NOMO-1 (cell line): ENCODE measurements around the gene URB1.
"Not testable (repeated sequence)": the region's sequence is repeated elsewhere in the genome, so short reads cannot be mapped to it uniquely, and the experiment has no call there.

Experiments used
- DNase-seq, 2 experiments: peaks; one replicate each; lab custom pipeline; 2025; ENCODE audit not compliant: unreplicated experiment in 2 of 2; lab: John Stamatoyannopoulos, UW

The URB1 gene

DNA sequence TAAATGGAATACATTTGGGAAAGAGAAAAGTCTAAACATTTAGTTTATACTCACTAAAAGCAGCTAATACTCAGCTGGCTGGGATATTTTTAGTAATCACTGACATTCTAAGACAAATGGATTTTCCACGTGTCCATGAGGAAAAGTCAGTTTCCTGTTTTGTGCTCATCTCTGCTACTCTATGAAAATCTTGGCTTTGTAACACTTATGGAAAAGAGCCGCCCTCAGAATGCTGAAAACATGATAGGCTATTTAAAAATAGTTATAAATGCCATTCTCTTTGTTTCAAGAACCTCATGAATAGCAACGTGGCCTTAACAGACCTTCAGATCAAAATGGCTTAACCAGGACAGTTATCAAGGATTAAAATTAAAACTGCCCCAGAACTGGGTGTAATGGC is 64.2 kb downstream of the URB1 start:
- no peak for DNase-seq

DNA sequence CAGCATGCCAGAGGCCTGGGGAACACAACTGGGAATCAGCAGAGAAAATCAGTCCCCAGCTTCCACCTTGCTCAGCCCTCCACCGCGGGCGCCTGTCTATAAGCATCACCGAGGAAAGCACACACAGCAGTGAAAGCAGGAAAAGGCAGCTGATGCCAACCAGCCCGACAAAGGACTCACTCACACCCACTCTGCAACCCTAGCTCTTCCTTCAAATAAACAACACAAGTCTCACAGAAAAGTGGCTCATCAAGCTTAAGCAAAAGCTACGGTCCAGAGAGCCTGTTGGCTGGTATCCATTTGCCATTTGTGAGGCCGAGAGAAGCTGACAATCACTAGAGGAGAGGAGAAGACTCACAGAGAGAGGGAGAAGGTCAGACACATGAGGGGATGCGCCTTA is 67.1 kb downstream of the URB1 start:
- no peak for DNase-seq

DNA sequence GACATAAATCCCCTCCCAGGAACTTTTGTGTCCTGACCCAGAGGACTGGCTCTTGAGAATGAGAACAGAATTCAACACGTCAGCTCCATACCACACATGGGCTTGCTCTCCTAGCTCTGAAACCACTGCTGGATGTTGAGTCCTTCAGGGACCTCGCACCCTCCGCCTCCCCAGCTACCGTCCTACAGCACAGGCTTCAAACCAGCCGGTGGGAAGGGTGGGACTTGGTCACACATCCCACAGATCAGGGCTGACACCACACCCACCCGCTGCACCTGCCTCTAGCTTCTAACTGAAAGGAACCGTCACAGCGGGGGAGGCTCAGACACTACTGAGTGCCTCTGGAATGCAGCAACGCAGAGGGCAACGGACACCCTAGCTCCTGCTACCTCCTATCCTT is 70.1 kb downstream of the URB1 start:
- no peak for DNase-seq

DNA sequence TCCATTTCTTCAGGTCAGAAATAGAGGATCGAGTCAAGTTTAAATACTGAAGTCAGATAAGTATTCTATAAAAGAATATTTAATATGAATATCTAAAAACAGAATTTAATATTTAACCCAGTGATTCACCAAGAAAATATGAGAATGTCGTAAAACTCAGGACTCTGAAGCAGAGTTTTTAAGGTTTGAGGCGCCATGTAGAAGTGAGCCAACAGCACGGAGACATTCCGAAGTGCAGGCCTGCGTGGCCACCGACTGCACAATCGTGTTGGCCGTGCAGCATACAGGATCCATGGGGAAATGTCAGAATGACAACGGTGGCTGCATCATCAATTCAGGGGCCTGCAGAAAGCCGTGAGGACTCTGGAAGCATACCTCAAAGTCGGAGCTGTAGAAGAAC is 70.7 kb downstream of the URB1 start:
- DNase-seq: no peak

DNA sequence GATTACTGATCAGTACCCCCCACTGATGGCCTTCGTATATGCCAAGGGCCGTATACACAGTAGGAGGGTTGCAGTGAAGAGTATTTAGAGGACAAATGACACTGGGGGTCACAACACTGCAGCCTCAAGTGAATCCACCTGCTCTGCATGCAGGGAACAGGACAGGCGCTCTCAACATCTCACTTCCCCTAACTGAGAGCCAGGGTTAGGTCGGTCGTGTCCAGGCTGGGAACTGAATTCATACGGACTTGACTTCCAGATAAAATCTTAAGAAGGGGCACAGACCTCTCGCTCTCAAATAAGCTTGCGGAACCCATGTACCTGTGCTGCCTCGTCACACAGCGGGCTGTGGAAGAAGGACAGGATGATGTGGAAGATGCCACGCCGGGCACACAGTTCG is 71.3 kb downstream of the URB1 start:
- no peak for DNase-seq

DNA sequence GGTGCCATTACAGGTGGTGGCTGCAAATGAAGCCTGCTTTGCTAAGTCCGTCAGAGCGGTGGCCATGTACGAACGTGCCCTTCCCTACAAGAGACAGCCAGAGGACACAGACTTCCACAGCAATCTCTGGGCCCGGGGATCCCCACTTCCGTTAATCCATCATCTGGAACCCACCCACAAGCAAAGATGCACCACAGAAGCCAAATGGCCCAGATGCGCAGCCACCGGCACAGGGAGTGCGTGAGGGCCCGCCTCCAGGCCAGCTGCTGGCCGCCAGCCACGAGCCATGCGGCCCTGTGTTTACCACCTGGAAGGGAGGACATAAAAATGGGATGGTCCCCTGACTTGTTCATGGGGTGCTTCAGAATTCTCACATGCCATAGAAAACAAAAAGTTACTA is 72.1 kb downstream of the URB1 start:
- DNase-seq: no peak

DNA sequence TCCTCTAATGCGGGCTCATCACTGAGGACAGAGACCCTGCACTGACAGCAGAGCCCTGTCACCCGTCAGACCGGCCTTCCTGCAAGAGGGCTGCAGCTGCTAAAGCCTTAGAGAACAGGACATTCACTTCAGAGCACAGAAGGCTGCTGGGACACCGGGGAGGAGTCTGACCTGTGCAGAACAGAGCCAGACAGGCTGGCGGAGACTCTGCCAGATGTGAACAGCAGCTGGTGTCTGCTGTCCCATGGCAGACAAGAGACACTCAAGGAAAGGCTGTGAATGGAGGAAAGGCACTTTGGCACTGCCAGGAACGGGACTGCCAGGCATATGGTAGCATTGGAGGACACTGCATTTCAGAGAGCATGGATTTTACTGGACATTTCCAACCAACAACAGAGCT is 72.8 kb downstream of the URB1 start:
- no peak for DNase-seq

DNA sequence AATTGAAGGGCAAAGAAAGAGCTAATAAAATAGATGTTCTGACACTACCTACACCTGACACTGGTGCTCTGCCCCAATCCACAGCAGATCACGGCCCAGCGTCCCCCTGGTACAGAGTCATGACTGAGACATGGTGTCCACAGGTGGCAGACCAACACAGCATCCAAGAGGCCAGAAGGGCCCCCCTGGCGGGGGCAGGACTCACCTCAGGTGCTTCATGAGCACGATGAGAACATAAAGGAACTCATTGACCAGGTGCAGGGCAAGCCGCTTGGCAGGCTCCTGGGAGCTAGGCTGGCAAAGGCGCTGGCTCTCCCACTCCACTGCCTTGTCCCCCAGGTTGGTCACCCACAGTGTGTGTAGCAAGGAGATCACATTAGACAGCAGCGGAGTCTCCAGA is 73.8 kb downstream of the URB1 start:
- no peak for DNase-seq

DNA sequence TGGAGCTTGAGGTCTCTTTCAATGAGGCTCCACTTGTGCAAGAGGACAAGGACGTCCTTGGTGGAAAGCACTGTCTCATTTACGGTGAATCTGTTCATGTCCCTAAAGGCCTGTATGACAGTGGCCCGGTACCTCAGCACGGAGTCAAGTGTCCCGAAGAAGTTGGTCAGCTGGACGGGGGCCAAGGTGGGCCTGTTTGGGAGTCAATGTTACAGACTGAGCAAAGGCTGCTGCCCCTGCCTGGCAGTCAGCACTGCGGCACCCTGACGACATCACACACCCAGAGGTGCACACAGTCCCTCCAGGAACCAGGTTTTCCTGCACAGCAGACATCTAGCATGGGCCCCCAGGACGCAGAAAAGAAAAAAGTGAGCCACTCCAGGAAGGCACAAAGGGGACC is 75.1 kb downstream of the URB1 start:
- no peak for DNase-seq

DNA sequence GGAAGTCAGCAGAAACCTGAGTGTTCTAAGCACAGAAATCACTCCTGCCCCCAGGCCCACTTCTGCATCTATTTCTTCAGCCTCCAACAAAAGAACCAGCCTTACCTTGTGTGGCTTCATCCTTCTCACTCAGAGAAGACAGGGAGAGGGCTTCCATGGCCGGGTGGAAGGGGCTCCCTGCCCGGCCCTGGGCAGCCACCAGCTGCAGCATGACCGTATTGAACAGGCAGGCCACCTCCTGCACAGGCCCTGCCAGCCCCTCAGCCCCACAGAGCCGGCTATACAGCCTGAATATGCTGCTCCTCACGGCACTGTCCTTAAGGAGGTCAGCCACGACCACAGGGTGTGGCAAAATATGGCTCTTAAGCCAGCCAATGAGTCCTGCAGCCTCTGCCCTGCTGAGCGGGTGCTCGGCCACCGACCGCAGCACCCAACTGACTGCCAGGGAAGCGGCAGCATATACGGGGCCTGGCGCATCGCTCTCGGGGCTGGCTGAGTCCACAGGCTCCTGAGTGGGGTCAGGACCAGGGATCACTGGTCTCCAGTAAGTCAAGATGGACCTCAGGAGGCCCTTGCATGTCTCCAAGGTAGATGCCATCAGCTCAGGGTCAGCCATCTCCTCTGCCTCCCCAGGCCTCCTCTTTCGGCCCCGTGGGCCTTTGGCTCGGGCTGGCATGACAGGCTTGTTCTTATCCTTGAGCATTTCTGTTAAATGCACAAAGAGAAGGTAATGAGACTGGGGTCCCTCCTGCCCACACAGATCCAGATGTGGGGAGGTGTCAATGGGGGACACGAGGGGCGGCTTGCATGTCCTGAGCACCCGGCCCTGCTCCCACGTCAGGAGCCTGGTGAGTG is 76.2 kb downstream of the URB1 start:
- DNase-seq: no peak

DNA sequence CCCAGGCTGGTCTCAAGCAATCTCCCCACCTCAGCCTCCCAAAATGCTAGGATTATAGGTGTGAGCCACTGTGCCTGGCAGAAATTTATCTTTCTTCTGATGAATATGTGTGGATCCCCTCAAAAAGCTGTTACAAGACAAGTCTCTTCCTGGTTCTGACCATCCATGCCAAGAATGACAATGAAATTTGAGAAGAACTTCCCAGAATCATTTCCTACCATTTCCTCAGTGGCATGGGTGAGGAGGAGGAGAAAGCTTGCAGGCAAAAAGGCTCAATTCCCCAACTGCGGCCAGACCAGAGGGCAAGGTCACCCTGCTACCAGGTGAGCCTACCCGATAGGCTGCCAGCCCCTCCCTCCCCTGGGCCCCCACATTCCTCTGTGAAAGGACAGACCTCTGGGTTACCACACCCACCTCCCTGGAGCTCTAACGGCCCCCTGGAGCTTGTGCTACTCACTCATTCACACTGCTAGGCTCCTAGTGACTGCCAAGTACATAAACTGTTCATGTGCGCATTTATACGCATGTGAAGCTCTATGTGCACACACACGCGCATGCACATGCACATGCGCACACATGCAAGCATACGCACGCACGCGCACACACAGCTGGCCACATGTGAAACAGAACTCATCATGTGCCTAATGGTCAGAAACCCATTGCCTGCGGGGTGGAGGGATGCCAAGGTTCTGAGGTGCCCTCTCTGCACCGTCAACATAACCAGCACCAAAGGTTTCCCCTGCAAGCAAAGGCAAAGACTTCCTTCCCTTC is 77.1 kb downstream of the URB1 start:
- no peak for DNase-seq

DNA sequence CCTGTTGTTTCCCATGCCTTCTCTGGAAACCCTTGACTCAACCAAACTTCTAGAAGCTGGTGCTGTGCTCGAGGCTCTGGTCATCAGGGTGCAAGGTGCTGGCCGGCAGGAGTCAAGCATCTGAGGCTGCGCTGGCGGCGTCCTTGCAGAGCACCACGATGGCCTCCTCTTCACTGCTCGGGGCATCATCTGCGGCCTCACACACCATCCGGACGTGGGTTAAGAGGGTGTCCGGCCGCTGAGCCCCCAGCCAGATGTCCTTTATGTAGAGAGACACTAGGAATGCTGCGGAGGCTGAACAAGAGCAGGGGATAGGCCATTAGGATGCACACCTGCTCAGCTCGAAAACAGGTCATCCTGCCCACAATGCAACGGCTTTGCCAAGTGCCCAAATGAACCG is 78.0 kb downstream of the URB1 start:
- no peak for DNase-seq

DNA sequence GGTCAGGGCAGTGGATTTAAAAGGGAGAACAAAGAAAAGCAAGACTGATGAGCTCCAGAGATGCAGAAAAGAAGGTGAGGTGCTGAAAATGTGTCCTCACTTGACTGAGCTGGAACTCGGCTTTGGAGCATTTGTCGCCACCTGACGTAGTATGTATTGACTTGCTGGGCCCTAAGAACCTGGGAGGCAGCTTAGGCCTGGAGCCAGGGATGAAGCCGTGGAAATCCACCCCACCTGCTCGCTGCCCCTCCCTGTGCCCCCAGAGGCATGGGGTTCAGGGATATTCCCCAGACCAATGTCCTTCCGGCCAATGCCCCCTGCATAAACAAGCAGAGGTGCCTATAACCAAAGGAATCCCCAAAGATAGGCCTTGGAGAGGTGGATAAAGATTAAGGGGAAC is 79.8 kb downstream of the URB1 start:
- no peak for DNase-seq

DNA sequence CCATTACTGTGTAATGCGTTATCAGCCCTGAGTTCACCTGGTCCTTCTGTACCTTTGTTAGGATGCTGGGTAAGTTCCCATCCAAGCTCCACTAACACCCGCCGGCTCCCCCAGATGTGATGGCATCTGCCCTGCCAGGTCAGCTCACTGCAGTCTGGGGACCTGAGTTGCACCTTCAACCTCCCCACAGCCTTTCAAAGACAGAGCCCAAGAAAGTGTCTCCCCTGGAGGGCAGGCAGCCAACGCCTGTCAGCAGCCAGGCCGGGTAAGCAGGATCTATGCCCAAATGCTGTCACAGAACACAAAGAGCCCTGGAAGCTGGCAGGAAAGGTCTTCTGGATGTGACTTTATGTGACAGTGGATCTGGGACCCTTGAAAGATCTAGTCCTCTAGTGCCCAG is 80.5 kb downstream of the URB1 start:
- no peak for DNase-seq

DNA sequence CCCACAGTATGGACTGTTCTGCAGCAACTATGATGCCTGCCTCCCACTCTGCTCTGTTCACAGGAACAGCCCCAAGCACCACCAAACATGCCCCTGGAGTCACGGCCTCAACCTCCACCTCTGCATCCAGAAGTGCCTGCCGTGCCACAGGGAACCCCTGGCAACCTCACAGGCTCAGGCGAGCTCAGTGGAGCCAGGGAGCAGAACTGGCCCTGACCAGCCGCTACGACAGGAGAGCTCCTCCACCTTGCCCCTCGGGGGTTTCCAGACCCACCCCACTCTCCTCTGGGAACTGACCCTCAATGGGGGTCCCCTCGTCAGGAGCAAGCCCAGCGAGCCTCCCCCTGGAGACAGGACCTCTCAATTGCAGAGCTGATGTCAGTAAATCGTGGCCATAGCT is 81.2 kb downstream of the URB1 start:
- no peak for DNase-seq

DNA sequence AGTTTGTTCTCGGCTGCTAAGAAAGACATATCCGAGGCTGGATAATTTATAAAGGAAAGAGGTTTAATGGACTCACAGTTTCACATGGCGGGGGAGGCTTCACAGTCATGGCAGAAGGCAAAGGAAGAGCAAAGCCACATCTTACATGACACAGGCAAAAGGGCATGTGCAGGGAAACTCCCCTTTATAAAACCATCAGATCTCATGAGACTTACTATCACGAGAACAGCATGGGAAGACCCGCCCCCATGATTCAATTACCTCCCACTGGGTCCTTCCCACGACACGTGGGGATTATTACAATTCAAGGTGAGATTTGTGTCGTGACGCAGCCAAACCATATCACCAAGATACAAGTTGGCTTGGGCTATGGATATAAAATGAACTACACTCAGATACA is 81.8 kb downstream of the URB1 start:
- DNase-seq: not testable (repeated sequence)

DNA sequence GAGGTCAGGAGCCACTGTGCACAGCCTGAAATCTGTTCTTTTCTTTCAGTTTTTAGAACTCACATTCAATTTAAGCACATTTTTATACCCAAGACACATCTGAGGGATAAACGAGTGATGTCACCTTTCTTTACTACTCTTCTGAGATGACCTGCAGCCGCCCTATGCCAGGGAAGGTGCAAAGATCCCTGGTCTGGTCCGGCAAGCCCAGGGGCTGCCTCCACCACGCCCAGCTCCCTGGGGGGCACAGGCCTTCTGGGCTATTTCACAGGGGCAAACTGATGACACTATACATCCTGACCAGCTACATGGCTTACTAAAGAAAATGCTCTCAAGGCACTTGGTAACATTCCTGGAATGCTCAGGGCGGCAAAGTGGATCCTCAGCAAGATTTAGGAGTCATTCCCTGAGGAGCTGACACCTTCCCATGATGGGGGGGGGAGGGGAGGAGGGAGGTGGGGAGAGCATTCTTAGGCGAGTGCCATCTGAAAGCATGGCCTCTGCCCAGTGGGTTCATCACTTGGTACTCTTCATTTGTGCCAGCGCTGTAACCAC is 82.8 kb downstream of the URB1 start:
- DNase-seq: no peak

DNA sequence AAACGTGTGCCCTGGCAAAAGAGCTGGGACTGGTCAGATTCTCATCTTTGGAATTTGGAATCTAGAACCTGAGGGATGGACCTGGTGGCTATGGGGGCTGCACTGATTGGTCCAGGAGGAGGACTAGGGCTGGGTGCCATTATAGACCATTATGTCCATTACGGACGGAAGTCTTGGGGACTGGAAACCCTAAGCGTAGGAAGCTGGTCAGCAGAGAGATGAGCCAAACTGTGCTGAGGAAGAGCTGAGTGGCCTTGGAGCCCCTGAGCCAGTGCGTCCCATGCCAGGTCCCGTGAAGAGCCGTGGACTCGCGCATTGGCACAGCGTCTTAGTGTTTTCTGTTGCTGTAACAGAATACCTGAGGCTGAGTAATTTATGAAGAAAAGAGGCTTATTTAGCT is 84.1 kb downstream of the URB1 start:
- DNase-seq: no peak

DNA sequence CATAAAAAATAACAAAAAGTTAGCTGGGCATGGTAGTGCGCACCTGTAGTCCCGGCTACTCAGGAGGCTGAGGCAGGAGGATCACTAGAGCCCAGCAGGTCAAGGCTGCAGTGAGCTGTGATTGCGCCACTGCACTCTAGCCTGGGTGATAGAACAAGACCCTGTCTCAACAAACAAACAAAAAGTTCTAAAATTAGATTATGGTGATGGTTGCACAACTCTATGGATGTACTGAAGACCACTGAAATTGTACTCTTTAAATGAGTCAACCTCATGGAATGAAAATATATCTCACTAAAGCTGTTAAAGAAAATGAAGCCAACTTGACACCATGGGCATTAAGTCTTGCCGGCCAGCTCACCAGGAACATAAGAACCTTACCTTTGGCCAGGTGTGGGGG is 85.1 kb downstream of the URB1 start:
- no peak for DNase-seq

DNA sequence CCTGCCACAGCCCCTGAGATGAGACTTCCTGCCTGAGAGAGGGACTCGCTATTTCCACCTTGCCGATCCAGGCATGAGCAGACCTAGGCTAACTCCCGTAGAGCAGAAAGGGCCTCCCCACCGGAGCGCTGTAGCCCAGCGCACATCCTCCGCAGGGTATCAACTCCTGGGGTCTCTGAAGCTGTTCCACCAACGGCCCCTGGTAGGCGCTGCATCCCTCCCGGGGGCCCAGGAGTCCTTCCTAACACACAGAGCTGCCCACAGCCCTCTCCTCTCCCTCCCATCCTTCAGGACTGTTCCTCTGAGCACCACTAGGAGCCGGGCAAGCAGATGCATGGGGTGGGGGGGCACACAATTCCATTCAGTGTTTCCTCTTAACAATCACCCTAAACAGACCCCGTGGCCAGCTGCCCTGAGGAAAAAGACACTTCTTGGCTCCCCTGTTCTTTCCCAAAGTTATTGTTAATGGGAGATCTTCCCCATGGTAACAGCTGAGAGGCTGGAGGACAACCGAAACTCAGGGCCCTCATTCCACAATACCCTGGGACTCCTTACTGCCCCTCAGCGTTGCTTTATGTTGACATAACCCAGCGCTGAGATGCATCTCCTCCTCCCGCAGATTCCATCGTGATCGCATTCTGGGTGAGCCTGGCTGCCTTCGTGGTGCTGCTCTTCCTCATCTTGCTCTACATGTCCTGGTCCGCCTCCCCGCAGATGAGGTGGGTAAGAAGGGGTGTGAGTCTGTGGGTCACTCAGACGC is 86.6 kb downstream of the URB1 start:
- DNase-seq: no peak

DNA sequence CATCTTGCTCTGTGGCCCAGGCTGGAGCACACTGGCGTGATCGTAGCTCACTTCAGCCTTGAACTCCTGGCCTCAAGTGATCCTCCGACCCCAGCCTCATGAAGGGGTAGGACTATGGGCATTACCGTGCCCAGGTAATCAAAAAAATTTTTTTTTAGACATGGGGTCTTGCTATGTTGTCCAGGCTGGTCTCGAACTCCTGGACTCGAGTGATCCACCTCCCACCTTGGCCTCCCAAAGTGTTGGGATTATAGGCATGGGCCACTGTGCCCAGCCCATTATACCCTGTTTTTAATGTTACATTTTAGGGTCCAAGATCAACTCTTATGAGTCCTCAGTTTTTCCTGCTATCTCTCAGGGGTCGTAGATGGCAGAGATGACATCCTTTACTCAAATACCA is 87.8 kb downstream of the URB1 start:
- no peak for DNase-seq
